DOHH2 (cell line): Measurements from ENCODE around the gene NPIPA8.
"Not testable (repeated sequence)": the region's sequence is repeated elsewhere in the genome, so short reads cannot be mapped to it uniquely, and the experiment has no call there.

Experiments
- H3F3A ChIP-seq: fragments of 200-600 bp; sonication (generic), shearing (Covaris generic); 2 replicates; pipeline ENCODE4 v1.6.0; 2016; ENCODE audit warnings: antibody characterized with exemption, mild to moderate bottlenecking; ENCODE audit not compliant: control insufficient read depth, insufficient read depth
- H3K27ac ChIP-seq: fragments of 200-600 bp; sonication (generic); 2 replicates; pipeline ENCODE4 v1.5.1; 2014; ENCODE audit warnings: low read depth, mild to moderate bottlenecking, low read length, moderate library complexity
- H3K27me3 ChIP-seq: fragments of 200-600 bp; sonication (generic); 2 replicates; pipeline ENCODE4 v1.6.1; 2014; ENCODE audit warnings: mild to moderate bottlenecking, low read length, mixed read lengths; ENCODE audit not compliant: control insufficient read depth
- H3K36me3 ChIP-seq: fragments of 200-600 bp; sonication (generic); 2 replicates; pipeline ENCODE4 v1.6.1; 2014; ENCODE audit warnings: mild to moderate bottlenecking, low read length, moderate library complexity, mixed read lengths; ENCODE audit not compliant: control insufficient read depth
- H3K4me1 ChIP-seq: fragments of 200-600 bp; sonication (generic); 2 replicates; pipeline ENCODE4 v1.6.1; 2014; ENCODE audit warnings: mild to moderate bottlenecking, low read length, mixed read lengths; ENCODE audit not compliant: control insufficient read depth
- H3K4me2 ChIP-seq: fragments of 200-600 bp; sonication (generic); 2 replicates; pipeline ENCODE4 v1.6.0; 2014; ENCODE audit warnings: mild to moderate bottlenecking, low read length, moderate library complexity
- H3K4me3 ChIP-seq: fragments of 200-600 bp; sonication (generic); 2 replicates; pipeline ENCODE4 v1.5.1; 2014; ENCODE audit warnings: mild to moderate bottlenecking, low read length, mixed read lengths
- H3K79me2 ChIP-seq: fragments of 200-600 bp; sonication (generic); 2 replicates; pipeline ENCODE4 v1.6.1; 2014; ENCODE audit warnings: mild to moderate bottlenecking, low read length, mixed read lengths; ENCODE audit not compliant: control insufficient read depth
- H3K9me2 ChIP-seq: fragments of 200-600 bp; sonication (generic); replicated peaks from 2 replicates; pipeline ENCODE4 v1.6.1; 2014; ENCODE audit warnings: mild to moderate bottlenecking, low read length, mixed read lengths; ENCODE audit not compliant: control insufficient read depth
- H3K9me3 ChIP-seq: fragments of 200-600 bp; sonication (generic); 2 replicates; pipeline ENCODE4 v1.6.1; 2014; ENCODE audit warnings: antibody characterized with exemption, low read length, mixed read lengths; ENCODE audit not compliant: control insufficient read depth, insufficient read depth
- H4K20me1 ChIP-seq: fragments of 200-600 bp; sonication (generic); 2 replicates; pipeline ENCODE4 v1.6.0; 2014; ENCODE audit warnings: low read depth, mild to moderate bottlenecking, antibody characterized with exemption, low read length, moderate library complexity; ENCODE audit not compliant: control insufficient read depth, insufficient read depth

NPIPA8 gene

GRCh38 chr16:18341986-18342385 lies 5.5 kb upstream of the NPIPA8 start:
- not testable (repeated sequence) for H3K4me2 ChIP-seq, H4K20me1 ChIP-seq, H3K4me1 ChIP-seq, H3K36me3 ChIP-seq, H3K27me3 ChIP-seq, H3K9me2 ChIP-seq, H3F3A ChIP-seq, H3K79me2 ChIP-seq, H3K27ac ChIP-seq, H3K4me3 ChIP-seq, H3K9me3 ChIP-seq

GRCh38 chr16:18341417-18341960 lies 5.0 kb upstream of the NPIPA8 start:
- H3K9me3 ChIP-seq, H3K27ac ChIP-seq, H4K20me1 ChIP-seq, H3K4me3 ChIP-seq, H3K9me2 ChIP-seq, H3K36me3 ChIP-seq, H3F3A ChIP-seq, H3K4me1 ChIP-seq, H3K4me2 ChIP-seq, H3K79me2 ChIP-seq, H3K27me3 ChIP-seq: not testable (repeated sequence)

GRCh38 chr16:18339210-18339609 lies 2.7 kb upstream of the NPIPA8 start:
- not testable (repeated sequence) for H3K9me2 ChIP-seq, H3K4me3 ChIP-seq, H3K4me2 ChIP-seq, H3K27ac ChIP-seq, H3F3A ChIP-seq, H4K20me1 ChIP-seq, H3K36me3 ChIP-seq, H3K4me1 ChIP-seq, H3K27me3 ChIP-seq, H3K9me3 ChIP-seq, H3K79me2 ChIP-seq

GRCh38 chr16:18311811-18312210 lies 24.7 kb downstream of the NPIPA8 start:
- not testable (repeated sequence) for H3K36me3 ChIP-seq, H3K9me2 ChIP-seq, H3K27ac ChIP-seq, H3F3A ChIP-seq, H3K79me2 ChIP-seq, H3K4me2 ChIP-seq, H4K20me1 ChIP-seq, H3K4me3 ChIP-seq, H3K4me1 ChIP-seq, H3K27me3 ChIP-seq, H3K9me3 ChIP-seq

- not testable (repeated sequence) for H3K4me2 ChIP-seq, H3K4me1 ChIP-seq, H3K9me2 ChIP-seq, H3K36me3 ChIP-seq, H4K20me1 ChIP-seq, H3K4me3 ChIP-seq, H3K27ac ChIP-seq, H3K27me3 ChIP-seq, H3K9me3 ChIP-seq, H3F3A ChIP-seq, H3K79me2 ChIP-seq
These were observed 27.4 kb downstream of the NPIPA8 start for GRCh38 chr16:18309159-18309558.

- not testable (repeated sequence) for H3K4me3 ChIP-seq
These were observed 29.3 kb downstream of the NPIPA8 start for GRCh38 chr16:18307241-18307640.

GRCh38 chr16:18306066-18306465 lies 30.5 kb downstream of the NPIPA8 start:
- not testable (repeated sequence) for H3F3A ChIP-seq, H3K4me1 ChIP-seq, H3K9me3 ChIP-seq, H4K20me1 ChIP-seq, H3K27ac ChIP-seq, H3K4me3 ChIP-seq, H3K36me3 ChIP-seq, H3K9me2 ChIP-seq, H3K4me2 ChIP-seq, H3K27me3 ChIP-seq, H3K79me2 ChIP-seq

More at GRCh38 chr16:18307241-18307640, 29.3 kb downstream of the NPIPA8 start:
- H3K27me3 ChIP-seq, H3K9me3 ChIP-seq, H3K4me1 ChIP-seq, H3K4me2 ChIP-seq, H3F3A ChIP-seq, H3K27ac ChIP-seq, H3K79me2 ChIP-seq, H3K9me2 ChIP-seq, H4K20me1 ChIP-seq, H3K36me3 ChIP-seq: not testable (repeated sequence)

- H3K4me2 ChIP-seq, H3K9me3 ChIP-seq, H3K27ac ChIP-seq, H3K27me3 ChIP-seq, H3K4me1 ChIP-seq, H4K20me1 ChIP-seq, H3K4me3 ChIP-seq, H3F3A ChIP-seq, H3K79me2 ChIP-seq, H3K9me2 ChIP-seq, H3K36me3 ChIP-seq: not testable (repeated sequence)
These were observed 33.4 kb downstream of the NPIPA8 start for GRCh38 chr16:18303059-18303706.
